Erythroblast (primary cell): ENCODE measurements around the gene ERP27.

Experiments
- DNase-seq, 2 experiments: peaks; one replicate each; lab custom pipeline; 2025; lab: John Stamatoyannopoulos, UW
- GATA1 ChIP-seq: IDR thresholded peaks from 2 replicates; pipeline ENCODE4 v1.6.1; 2011; ENCODE audit warnings: low read depth, mild to moderate bottlenecking, control low read depth, low read length, moderate library complexity
- POLR2A ChIP-seq: IDR thresholded peaks from 2 replicates; pipeline ENCODE4 v1.6.1; 2011; ENCODE audit warnings: mild to moderate bottlenecking, low read length

Gene ERP27

DNA sequence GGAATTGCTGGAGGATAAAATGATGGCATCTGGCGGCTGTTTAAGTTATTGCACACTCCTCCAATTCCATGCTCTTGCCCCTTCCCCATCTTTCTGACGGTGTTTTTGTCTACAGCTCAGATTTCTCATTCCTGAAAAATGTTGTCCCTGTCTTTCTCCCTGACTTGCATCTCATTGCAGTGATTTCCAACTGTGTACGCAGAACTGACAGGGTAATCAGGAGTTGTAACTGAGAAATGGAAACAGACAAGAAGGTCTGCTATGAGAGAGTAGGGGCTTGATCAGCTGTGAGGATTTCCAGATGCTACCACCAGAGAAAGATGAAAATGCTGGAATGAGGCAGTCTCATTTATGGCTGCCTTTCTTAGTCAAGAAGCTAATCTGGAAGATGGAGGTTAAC, 1.3 kb downstream of the ERP27 start:
- no peak for TF ChIP-seq GATA1
- TF ChIP-seq POLR2A = no peak

GRCh38 chr12:14936224-14936861, 2.0 kb downstream of the ERP27 start:
- DNase-seq = peak in 1 of 2 experiments; percentile 21
- no peak for TF ChIP-seq POLR2A
- TF ChIP-seq GATA1 = no peak

More for the DNA sequence above, 1.3 kb downstream of the ERP27 start:
- no peak for DNase-seq

DNA sequence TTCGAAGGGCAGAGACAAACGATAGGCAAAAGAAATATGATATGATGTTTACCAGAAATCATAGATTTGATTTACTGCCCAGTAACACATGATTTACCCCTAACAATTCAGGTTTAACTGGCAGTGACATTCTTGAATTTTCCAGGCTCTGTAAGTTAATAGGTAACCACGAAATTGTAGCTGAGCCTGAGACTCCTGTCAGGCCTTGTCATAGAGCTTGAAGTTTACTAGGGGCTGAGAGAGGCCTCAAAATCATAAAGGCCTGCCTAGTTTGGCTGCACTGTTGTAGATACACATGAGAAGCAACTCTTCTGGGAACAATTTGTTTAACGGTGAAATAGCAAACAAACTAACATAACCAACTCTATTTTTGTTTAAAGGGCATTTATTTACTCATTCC, 3.3 kb downstream of the ERP27 start:
- no peak for DNase-seq
- TF ChIP-seq POLR2A = no peak
- no peak for TF ChIP-seq GATA1

GRCh38 chr12:14934511-14934910, 3.8 kb downstream of the ERP27 start:
- DNase-seq = no peak
- no peak for TF ChIP-seq GATA1

DNA sequence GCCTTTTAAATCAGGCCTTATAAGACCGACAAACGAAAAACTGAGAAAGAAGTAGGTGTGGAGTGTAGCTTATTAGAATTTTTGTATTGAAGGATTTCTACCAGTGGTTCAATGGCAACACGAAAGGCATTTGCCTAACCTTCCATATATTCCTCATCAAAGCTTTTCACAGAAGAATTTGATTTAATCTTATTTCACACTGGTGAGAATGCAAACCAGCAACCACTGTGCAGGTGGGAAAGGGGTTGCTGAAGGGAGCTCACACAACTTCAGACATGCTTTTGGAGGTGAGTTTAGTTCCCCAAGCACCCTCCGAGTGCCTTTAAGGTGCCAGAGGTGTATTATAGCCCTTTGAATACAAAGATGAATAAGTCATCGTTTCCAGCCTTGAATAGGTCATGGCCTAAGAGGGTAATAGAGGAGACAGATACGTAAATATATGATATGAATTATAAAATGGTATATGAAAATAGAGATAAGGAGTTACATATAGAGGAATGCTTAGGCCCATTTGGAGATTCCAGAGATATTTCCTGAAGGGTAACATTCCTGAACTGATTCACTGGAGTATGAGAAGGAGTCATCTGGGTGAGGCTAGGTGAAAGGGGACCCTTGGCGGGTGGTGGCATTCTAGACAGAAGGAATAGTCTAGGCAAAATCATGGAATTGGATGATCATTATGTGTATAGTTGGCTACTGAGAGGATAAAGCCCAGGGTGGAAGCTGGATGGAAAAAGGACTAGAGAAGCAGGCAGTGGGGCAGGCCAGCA, 6.4 kb downstream of the ERP27 start:
- TF ChIP-seq POLR2A (no peak), GATA1 (no peak)

DNA sequence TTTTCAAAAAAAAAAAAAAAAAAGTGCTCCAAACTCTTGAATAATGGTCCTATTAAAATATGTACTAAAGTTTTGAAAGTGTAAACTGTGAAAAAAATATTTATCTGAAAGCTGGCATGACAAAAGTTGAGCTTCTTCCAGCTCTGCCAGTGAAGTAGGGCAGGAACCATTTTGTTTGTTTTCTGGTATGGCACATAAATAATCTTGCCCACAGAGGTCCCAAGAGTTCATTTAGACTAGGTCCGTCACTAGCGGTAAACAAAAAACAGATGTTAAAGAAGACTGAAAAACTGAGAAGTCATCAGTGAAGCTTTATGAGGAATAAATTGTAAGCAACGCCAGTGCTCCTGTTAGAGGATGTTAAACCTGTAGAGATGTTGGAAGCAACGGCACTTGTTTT, 7.0 kb downstream of the ERP27 start:
- no peak for DNase-seq

More for the DNA sequence above, 6.4 kb downstream of the ERP27 start:
- DNase-seq = no peak

DNA sequence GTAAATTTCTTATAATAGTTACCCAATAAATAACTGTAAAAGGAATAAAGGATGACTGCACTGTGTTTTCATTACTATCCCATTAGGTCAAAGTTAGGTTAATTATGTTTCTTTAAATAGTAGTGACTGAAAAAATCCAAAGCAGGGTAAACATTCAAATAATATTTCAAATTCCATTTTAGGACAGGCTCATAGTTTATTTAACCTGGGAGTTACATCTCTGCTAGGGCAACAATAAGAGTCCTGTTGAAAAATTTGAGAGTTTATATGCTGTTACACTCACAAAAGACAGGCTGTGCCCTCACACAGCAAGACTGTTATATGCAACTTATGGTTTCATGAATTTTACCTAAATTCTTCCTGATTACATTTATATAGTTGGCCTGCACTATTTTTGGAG, 8.0 kb downstream of the ERP27 start:
- no peak for DNase-seq
- TF ChIP-seq GATA1 (no peak), POLR2A (no peak)

More for the DNA sequence above, 7.0 kb downstream of the ERP27 start:
- TF ChIP-seq POLR2A = no peak
- no peak for TF ChIP-seq GATA1

DNA sequence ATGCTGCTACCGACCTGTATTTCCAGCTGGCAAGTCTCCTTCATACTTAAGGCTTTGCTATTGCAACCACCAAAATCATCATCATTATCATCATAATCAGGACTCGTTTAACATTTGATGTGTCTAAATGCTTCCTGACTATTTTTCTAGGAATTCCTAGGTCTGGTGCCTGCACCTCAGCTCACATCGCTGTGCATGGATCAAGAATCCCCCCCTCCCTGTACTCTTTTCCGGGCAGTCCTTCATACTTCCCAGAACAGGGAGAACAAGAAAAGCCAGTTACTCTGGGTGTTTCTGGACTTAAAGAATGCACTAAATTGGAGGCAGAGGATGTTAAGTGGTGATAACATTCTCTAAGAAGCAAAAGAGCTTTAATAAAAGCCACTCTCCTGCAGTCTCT, 9.4 kb downstream of the ERP27 start:
- no peak for DNase-seq

DNA sequence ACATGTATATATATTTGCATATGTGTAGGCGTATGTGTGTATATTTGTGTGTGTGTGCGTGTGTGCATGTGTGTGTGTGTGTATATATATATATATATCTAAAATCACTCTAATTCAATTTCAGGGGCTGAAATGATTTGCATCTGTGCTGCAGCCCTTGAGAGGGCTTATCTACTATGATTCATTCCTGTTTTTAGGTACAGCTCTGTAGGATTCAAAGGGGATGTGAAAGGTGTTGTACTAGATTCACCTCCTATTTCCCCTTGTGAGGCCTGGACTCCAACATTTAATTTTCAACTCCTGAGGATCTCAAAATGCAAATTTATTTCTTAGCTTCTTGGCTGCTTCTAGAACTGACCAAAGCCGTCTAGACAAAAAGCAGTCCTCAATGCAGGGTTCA, 11.1 kb downstream of the ERP27 start:
- no peak for DNase-seq
- TF ChIP-seq POLR2A = no peak

More for the DNA sequence above, 9.4 kb downstream of the ERP27 start:
- TF ChIP-seq POLR2A (no peak), GATA1 (no peak)

- no peak for DNase-seq
- TF ChIP-seq POLR2A (no peak), GATA1 (no peak)
These were observed 13.8 kb downstream of the ERP27 start for GRCh38 chr12:14924541-14924940.

- TF ChIP-seq POLR2A = no peak
- TF ChIP-seq GATA1 = no peak
- DNase-seq = no peak
These were observed 14.4 kb downstream of the ERP27 start for GRCh38 chr12:14923944-14924343.

DNA sequence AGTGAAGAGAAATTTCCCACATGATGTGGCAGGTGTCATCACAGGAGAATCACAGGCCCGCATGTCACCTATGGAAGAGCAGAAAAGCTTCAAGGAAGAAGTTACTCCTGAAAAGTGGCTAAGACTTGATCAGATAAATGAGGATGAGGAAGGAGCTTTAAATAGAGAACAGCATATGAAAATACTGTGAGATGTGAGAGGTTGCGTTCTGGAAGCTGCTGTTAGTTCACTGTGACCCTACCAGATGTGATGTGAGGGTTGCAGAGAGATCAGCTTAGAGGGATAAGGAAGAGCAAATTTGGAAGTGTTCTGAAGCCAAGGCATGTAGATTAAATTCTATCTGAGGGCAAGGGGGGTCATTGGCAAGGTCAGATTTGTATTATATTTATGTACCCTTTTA, 17.1 kb downstream of the ERP27 start:
- peak in 1 of 2 experiments; percentile 19 for DNase-seq
- TF ChIP-seq POLR2A (no peak), GATA1 (no peak)

- TF ChIP-seq POLR2A (no peak), GATA1 (no peak)
- peak in 1 of 2 experiments; percentile 41 for DNase-seq
These were observed 17.7 kb downstream of the ERP27 start for GRCh38 chr12:14920475-14921126.

DNA sequence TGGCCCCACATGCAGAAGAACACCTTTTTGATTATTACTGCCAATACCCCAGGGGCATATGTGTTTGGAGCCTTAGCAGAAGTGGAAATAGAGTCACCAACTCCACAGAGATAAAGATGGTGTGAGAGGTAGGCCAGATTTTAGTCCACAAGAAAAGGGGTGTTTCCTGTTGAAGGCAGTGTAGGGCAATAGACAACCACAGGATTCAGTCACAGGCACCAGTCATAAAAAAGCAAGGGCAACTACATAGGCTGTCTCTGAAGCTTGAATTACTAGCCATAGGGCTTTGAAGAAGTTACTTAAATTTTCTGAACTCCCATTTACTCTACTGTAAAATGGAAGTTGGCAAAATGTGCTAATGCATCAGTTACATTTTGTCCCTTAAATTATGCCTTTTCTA, 18.9 kb downstream of the ERP27 start:
- TF ChIP-seq POLR2A (no peak), GATA1 (no peak)
- no peak for DNase-seq
